Jurkat, Clone E6-1 (cell line): Measurements from ENCODE around the gene KRT4.

Source experiments
- DNase-seq: peaks from one replicate; pipeline ENCODE4 v3.0.0-alpha.2; 2011; ENCODE audit warnings: low read depth, low spot score
- H3K4me3 ChIP-seq: 2 replicates; pipeline ENCODE4 v1.5.1; 2011; ENCODE audit warnings: mild to moderate bottlenecking, low read length, control low read depth, moderate library complexity

Gene KRT4

DNA sequence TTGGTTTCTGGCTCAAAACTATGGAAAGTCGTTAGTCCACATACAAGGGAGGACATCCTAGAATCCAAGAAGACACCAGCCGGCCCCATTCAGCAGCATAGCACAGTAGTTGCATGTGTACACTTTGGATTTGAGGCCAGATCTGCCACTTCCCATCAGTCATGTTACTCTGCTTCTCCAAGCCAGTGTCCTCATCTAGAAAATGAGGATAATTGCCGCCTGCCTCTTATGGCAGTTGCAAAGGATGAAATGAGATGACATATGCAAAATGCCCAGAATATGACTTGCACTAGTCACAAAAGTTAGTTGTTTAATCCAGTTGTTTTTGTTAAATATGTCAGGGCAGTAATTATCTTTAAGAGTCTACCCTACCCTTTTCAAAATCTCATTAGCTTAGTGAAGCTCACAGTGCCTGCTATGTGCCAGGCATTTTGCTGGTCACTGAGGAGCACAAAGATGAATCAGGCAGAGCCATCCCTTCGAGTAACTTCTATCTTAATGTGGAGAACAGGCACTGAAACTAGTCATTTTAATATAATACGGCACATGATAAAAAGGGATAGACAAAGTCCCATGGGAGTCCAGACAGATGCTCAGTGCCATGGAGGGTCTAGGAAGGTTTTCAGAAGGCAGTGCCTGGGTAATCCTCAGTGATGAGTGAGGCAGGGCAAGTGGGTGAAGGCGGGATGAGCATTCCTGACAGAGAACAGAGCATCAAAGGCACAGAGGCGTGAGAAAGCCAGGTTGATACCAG, 30.2 kb downstream of the KRT4 start:
- no peak for DNase-seq
- no peak overlapping the region for H3K4me3 ChIP-seq

DNA sequence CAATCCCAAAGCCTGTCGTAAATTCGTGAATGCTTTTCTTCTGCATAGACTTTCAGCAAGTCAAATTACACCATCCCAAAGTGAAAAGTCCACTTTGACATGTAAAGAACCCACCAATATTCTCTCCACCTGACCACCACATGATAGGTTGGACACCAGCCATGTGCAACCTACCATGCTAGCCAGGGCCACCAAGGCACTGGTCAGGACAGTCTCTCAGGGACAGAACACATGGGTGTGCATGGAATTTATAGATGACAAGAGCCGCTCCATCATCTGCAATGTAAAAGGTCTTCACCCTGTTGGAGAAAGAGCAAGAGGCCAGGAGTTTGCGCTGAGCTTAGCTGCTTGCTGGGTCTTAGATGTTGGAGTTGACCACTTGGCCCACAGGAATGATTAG, 31.4 kb downstream of the KRT4 start:
- no peak for DNase-seq
- H3K4me3 ChIP-seq: no peak overlapping the region

DNA sequence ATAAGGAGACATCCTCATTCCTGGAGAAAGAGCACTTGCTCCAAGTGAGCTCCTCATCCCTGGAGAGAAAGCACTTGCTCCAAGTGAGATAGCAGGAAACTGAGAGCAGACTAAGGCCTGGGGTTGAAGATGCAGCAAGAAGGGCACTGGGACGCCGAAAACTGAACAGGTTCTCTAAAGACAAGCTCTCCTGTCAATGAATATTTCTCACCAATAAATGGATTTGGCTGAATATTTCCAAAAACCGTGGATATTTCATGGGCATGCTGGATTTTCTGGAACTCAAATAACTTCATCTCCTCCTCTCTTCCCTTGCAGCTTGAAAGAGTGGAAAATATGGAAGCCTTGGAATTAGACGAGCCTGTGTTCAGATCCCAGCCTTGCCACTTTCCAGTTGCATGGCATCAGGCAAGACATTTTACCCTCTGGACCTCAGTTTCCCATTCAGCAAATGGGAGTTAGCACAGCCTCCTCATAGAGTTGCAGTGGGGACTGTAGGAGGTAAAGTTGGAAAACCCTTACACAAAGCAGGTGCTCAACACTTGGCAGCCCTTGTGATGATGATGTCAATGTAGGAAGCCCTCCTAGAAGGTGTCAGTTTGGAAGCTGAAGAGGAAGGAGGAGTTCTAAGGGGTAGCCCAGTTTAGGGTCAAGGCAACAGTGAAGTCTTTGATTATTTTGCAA, 32.4 kb downstream of the KRT4 start:
- H3K4me3 ChIP-seq: no peak overlapping the region
- DNase-seq: no peak

DNA sequence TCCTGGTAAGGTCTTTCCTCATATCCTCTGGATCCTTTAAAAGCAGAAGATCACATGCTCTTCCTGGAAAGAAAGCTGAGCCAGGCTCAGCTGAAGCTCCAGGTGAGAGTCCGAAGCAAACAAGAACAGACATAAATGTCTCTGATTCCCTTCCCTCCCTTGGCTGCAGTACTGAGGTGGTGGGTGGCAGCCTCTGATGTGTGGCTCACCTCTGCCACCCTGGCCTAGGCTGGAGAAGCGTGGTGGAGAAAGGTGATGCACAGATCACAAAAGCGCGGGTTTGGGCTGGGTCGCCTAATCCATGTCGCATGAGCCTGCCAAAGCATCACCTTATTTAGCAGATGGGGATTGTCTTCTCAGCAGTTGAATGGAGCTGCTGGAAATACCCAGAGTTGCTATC, 34.0 kb downstream of the KRT4 start:
- H3K4me3 ChIP-seq: no peak overlapping the region
- DNase-seq: no peak

DNA sequence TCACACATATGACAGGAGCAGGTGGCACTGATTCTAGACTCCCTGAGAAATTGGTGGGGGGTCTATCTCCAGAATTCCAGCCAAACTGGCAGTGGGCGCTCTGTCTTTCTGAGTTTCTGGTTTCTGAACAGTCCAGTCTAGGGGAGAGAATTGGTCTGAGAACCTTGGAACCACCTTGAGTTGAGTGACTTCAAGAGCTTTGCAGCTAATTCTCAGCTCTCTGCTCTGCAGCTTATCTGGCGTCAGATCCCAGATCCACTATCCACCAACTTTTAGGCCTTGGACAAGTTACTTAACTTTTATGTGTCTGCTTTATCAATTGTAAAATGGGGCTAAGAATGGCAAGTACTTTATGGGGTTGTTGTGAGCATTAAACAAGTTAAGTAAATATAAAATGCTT, 35.1 kb downstream of the KRT4 start:
- no peak for DNase-seq

DNA sequence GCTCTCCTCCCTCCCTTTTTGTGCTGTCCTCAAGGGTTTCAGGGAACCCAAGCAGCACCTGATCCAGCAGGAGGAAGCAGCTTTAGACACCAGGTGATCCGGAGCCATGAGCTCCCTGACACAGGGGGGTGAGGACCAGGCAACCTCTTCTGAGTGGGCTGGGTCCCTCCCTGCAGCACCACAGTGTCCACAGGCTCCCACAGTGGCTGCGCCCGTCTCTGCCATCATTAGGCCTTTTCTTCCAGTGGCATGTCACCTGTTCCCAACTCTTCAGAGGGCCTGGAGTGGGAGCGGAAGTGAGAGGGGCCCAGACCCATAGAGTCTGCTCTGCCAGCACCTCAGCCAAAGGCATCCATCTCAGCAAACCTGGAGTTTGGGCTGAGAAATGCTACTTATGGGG, 36.4 kb downstream of the KRT4 start:
- H3K4me3 ChIP-seq: no peak overlapping the region
- no peak for DNase-seq

More for the DNA sequence above, 35.1 kb downstream of the KRT4 start:
- no peak overlapping the region for H3K4me3 ChIP-seq

DNA sequence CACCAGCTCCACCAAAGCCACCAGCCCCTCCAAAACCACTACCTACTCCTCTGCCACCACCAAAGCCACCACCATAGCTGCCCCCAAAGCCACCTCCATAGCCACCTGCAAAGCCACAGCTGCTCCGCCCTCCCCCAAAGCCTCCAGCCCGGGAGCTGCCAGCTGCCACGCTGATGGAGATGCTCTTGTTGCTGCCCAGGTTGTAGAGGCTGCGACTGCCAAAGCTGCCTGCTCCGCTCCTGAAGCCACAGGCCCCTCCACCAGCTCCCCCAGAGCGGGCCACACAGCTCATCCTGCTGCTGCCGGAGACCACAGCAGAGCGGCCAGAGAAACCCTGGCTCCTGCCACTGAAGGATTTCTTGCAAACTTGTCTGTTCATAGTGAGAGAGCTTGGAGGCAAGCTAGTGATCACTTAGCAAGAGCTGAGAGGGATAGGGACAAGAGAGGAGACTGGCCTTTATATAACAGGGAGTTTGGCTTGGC, 37.0 kb downstream of the KRT4 start, which contains the start of gene KRT76:
KRT76 (minus strand) TSS at position 433 of the 483 bp plus-strand sequence; CDS start at position 379, 54 bp downstream.
- H3K4me3 ChIP-seq: no peak within 1 kb of the TSS
- no peak for DNase-seq

DNA sequence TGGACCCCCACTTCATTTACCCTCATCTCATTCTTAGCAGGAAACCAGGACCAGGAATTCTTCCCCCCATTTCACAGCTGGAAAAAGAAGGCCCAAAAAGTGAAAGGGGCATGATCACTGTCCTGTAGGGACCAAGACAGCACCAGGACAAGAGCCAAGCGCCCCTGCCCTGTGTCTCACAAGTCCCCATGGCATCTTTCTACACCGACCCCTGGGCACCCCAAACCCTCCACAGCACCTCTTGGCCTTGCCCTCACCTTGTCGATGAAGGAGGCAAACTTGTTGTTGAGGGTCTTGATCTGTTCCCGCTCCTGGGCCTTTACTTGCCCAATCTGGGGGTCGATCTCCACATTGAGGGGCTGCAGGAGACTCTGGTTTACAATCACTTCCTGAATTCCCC, 37.5 kb downstream of the KRT4 start:
- no peak for DNase-seq
- H3K4me3 ChIP-seq: no peak overlapping the region

DNA sequence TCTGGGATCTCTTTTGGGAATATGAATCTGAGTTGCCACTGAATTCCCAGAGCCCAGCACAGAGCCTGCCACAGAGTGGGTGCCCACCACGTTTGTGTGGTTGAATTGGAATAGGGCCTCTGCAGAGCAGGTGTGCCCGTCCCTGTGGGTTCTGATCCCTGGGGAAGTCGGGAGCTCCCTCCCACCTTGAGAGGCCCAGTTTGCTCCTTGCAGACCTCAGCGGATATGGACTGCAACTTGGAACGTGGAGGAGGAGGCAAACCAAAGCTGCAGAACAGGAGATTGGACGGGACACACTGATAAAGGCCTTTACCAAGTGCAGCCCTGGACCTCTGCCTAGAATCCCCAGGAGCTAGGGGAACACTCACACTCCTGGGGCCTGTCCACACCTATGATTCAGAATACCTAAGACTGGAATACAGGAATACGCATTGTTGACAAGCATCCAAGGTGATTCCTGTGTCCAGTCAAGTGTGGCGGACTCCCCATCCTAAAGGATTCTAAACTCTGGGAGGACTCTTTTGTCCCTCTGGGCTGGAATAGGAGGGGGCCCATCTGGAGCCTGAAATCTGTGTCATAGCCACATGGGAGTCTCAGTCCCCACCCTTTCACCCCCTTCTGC, 39.2 kb downstream of the KRT4 start:
- no peak overlapping the region for H3K4me3 ChIP-seq
- no peak for DNase-seq

DNA sequence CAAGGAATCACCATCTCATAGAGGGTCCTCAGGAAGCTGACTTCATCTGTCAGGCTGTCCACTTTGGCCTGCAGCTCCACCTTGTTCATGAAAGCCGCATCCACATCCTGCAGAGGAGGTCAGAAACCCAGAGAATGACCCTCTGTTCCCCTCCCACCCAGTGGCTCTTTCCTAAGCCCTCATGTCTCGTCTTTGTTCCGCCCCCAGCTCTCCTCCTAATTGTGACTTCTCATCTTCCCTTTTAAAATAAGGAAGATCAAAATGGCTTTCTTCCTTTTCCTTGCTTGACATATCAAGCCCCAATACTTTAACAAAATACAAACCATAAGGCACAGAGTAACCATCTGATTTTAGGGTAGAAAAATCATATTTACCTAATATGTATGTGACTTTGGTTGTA, 41.1 kb downstream of the KRT4 start:
- DNase-seq: no peak
- H3K4me3 ChIP-seq: no peak overlapping the region

DNA sequence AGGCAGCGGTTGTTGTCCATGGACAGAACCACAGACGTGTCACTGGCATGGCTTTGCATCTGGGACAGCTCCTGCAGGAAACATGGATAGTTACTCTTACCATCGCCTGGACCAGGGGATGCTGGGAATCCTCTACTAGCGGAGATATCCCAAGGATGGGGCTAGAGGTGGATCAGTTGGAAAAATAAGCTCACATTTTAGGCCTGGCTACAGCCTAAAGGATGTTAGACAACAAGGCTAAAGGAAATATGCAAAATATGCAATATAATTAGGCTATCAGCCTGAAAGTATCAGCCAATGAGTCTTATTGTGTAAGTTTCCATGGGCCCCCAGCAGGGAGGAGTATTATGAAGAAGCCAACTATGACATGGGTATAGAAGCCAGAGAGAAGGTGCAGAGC, 41.7 kb downstream of the KRT4 start:
- H3K4me3 ChIP-seq: no peak overlapping the region
- no peak for DNase-seq

DNA sequence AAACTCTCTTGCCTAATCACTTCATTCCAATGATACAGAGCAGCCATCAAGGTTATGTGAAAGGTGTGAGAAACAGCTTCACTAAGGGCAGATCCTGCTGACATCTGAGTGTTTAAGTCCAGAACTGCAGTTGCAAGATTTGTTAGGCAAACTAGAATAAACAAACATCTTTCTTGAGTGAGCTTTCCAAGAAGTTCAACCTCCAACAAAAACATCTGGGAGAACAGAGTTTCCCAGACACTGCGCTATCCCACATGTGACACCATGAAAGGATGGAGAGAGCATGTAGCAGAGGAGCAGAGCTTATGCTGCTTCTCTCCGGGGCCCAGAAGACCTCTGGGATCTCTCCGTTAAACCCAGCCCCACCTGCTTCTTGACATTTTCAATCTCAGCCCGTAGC, 42.4 kb downstream of the KRT4 start:
- no peak overlapping the region for H3K4me3 ChIP-seq
- DNase-seq: no peak

DNA sequence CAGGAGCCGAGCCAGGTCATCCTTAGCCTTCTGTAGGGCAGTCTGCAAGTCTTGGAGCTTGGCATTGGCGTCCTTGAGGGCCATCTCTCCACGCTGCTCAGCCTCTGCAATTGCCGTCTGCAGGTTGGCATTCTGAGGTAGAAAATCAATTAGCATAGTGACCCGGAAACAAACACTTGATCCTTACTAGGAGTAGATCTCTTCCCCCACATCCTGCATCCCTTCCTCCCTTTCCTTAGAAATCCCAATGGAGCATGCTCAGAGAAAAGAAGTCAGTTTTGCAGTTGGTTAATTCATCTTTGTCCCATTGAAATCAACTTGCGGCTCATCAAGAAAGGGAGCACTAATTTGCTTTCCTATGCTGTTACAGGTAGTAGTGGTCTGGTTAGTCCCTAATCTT, 42.8 kb downstream of the KRT4 start:
- DNase-seq: no peak
- no peak overlapping the region for H3K4me3 ChIP-seq

DNA sequence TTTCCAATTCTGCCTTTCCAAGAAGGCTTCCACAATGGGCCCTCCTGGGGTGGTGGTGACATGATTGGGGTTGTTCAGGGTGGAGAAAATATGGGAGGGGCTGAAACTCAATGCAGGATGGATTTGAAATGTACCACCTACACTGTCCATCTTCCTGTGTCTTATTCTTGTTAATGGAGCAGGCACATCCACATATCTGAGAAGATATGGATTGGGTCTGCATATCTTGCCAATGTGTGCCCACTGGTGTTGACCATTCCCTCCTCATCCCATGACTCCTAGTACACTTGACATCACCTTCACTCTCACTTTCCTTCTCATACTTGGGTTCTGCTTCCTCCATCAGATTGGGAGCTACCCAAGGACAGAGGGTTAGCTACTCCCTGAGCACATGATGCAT, 44.0 kb downstream of the KRT4 start:
- H3K4me3 ChIP-seq: no peak overlapping the region
- DNase-seq: no peak

DNA sequence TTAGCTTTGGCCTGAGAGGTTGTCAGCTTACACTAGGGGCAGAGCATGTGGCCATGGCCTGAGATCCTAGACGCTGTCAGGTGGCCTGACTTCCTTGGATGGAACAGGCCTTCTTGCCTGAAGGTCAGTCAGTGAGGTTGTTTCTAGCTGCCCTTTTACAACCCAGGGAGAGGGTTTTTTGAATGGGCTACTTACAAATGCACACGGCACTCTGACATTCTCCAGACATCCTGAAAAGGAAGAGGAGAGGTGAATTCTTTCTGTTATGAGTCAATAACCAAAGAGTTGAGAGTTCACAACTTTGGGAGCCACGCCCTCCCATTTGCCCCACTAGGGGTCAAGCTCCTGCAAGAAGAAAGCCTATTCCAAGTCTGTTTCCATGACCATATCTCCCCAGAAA, 44.6 kb downstream of the KRT4 start:
- H3K4me3 ChIP-seq: no peak overlapping the region
- no peak for DNase-seq

DNA sequence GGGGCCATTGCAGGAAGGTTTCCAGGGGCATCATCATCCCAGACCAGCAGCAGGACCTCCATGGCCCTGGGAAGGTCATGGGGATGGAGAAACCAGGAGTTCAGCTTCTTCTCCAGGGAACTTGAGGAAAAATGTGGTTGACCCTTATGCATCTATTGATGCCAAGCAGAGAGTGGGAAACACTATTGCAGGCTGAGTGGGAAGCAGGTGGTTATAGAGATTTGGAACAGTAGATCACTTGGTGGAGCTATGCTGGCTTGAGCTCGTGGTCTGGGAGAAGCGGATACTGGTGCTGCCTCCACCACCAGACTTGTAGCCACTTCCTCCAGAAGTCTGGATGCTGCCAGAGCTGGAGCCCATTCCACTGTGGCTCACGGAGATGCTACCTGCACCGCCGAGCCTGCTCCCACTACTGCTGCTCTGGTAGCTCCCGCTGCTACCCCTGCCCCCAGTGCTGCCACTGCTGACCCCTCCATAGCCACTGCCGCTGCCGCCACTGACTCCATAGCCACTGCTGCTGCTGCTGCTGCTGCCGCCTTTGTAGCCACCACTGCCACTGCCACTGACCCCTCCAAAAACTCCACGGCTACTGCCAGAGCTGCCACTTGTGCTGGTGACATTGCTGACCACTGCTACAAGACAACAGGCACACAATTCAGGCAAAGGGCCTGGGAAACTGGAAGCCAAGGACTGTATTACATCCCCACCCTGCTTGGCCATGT, 45.3 kb downstream of the KRT4 start:
- H3K4me3 ChIP-seq: no peak overlapping the region
- no peak for DNase-seq

DNA sequence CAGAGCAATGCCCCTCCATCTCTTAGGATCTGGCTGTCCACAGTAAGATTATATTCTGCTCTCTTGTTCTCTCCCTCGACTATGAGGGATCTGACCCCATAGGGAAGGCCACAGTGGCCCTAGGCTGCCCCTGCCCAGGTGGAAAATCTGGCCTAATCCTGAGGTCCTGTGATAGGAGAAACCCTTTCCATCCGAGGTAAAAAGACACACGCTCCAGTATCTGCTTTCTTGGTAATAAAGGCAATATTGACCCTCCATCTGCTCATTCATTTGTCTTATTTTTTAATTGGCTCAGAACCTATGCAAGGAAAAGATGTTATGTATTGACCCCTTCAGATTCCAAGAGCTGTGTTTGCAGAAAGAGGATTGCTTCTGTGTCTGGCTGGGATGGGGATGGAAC, 46.5 kb downstream of the KRT4 start:
- no peak for DNase-seq

DNA sequence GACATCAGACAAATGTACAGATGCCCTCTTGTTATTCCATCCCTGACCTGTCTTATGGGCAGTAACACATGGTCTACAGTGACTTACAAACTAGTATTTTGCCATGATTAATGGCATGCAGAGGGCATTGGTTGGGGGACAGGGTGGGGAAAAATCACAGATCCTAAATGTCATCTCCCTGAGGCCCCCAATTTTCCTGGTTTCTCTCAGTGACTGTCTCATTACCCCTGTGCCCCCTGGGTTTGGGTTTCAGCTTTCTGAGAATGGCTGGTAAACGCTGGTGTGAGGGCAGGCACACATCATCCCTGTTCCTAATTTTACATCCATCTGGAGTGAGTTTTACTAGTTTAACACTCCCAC, 46.9 kb downstream of the KRT4 start:
- H3K4me3 ChIP-seq: no peak overlapping the region
- DNase-seq: no peak

More for the DNA sequence above, 46.5 kb downstream of the KRT4 start:
- no peak overlapping the region for H3K4me3 ChIP-seq

DNA sequence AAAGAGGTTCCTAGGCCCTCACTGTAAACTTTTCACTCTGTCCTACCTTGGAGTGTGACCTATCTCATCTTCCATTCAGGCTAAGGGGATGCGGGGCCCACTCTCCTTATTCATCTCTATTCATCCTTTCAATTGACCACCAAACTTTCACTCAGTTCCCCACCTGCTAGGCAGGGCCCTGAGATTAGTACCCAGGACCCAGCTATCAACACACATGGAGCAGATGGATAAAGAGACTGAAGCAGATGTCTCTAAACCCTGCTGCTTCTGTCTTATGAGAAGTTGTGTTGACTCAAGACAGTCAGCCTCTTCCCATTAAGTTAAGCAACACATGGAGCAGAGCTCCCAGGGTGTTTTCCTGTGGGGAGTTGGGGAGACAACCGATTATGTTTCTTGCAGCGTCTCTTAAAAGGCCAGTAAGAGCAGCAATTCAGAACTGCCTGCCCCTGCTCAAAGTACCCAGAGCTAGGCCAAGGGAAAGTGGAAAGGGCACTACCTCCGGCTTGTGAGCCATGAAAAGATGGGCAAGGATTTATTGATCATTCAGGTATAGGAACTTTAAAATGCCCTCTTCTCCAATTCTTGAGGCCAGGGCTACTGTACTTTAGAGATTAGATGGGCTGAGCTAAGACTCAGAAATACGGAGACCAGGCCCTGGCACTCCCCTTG, 47.4 kb downstream of the KRT4 start:
- H3K4me3 ChIP-seq: no peak overlapping the region
- no peak for DNase-seq
